ENCODE data around the gene MYRF.

The MYRF gene

GRCh38 chr11:61744181-61744580 lies 8.3 kb upstream of the MYRF start:
- no peak for TF ChIP-seq SPI1 (IDR thresholded peaks at IDR 0.05; ENCODE audit: borderline replicate concordance, low read depth)
- TF ChIP-seq, protein P1, sequence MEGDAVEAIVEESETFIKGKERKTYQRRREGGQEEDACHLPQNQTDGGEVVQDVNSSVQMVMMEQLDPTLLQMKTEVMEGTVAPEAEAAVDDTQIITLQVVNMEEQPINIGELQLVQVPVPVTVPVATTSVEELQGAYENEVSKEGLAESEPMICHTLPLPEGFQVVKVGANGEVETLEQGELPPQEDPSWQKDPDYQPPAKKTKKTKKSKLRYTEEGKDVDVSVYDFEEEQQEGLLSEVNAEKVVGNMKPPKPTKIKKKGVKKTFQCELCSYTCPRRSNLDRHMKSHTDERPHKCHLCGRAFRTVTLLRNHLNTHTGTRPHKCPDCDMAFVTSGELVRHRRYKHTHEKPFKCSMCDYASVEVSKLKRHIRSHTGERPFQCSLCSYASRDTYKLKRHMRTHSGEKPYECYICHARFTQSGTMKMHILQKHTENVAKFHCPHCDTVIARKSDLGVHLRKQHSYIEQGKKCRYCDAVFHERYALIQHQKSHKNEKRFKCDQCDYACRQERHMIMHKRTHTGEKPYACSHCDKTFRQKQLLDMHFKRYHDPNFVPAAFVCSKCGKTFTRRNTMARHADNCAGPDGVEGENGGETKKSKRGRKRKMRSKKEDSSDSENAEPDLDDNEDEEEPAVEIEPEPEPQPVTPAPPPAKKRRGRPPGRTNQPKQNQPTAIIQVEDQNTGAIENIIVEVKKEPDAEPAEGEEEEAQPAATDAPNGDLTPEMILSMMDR (IDR thresholded peaks at IDR 0.05; ENCODE audit: insufficient read depth, low read length) = no peak
- no peak for TF ChIP-seq POLR2AphosphoS5 (IDR thresholded peaks at IDR 0.05; ENCODE audit: low read depth)
- TF ChIP-seq, protein P2, sequence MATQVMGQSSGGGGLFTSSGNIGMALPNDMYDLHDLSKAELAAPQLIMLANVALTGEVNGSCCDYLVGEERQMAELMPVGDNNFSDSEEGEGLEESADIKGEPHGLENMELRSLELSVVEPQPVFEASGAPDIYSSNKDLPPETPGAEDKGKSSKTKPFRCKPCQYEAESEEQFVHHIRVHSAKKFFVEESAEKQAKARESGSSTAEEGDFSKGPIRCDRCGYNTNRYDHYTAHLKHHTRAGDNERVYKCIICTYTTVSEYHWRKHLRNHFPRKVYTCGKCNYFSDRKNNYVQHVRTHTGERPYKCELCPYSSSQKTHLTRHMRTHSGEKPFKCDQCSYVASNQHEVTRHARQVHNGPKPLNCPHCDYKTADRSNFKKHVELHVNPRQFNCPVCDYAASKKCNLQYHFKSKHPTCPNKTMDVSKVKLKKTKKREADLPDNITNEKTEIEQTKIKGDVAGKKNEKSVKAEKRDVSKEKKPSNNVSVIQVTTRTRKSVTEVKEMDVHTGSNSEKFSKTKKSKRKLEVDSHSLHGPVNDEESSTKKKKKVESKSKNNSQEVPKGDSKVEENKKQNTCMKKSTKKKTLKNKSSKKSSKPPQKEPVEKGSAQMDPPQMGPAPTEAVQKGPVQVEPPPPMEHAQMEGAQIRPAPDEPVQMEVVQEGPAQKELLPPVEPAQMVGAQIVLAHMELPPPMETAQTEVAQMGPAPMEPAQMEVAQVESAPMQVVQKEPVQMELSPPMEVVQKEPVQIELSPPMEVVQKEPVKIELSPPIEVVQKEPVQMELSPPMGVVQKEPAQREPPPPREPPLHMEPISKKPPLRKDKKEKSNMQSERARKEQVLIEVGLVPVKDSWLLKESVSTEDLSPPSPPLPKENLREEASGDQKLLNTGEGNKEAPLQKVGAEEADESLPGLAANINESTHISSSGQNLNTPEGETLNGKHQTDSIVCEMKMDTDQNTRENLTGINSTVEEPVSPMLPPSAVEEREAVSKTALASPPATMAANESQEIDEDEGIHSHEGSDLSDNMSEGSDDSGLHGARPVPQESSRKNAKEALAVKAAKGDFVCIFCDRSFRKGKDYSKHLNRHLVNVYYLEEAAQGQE (IDR thresholded peaks at IDR 0.05; ENCODE audit: insufficient replicate concordance, low read depth) = no peak
- no peak for TF ChIP-seq GABPA (IDR thresholded peaks at IDR 0.05; ENCODE audit: low read depth)
- no peak for DNase-seq (ENCODE audit: low read depth in 1 of 2, low spot score in 1 of 2)
- H3K27me3 ChIP-seq (ENCODE audit: insufficient read depth, poor library complexity, severe bottlenecking) = no peaks in the 10 kb centered on the region
- no peak overlapping the region for H3K27ac ChIP-seq (replicated peaks)
- H3K4me3 ChIP-seq (replicated peaks; ENCODE audit: insufficient read depth, low read length) = no peak overlapping the region

- no peak for TF ChIP-seq GABPA (IDR thresholded peaks at IDR 0.05; ENCODE audit: low read depth)
- TF ChIP-seq, protein P2 (IDR thresholded peaks at IDR 0.05; ENCODE audit: insufficient replicate concordance, low read depth) = no peak
- TF ChIP-seq, protein P1 (IDR thresholded peaks at IDR 0.05; ENCODE audit: insufficient read depth, low read length) = no peak
- TF ChIP-seq SPI1 (IDR thresholded peaks at IDR 0.05; ENCODE audit: borderline replicate concordance, low read depth) = no peak
- no peak for TF ChIP-seq POLR2AphosphoS5 (IDR thresholded peaks at IDR 0.05; ENCODE audit: low read depth)
- DNase-seq (ENCODE audit: low read depth in 1 of 2, low spot score in 1 of 2) = no peak
Observed at GRCh38 chr11:61744609-61745156, 7.8 kb upstream of the MYRF start.

DNA sequence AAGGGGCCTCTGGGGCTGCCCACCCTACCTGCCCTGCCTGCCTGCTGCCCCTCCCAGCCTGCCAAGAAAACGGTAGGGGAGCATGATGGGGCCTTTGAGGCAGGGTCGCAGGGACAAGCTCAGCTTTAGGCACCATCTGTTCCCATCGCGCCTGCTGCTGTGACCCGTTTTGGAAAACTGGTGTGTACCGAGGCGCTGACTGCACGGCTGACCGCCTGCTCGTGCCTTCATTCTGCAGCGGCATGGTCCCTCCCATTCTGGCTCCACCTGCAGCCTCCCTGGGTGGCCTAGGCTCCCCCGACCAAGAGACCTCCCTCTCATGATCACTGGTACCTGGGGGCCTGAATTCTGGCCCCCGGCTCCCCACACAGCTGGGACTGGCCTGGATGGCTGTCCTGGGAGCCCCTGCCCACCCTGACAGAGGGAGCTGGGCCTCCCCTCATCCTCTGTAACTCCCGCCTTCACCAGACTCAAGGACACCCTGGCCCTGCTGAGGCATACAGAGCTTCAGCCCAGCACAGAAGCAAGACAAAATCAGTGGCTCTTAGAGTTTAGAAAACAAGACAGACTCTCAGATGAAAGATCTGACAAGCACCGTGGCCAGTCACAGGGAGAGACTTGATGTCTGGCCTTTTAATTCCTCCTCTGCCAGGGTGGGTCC lies 6.5 kb upstream of the MYRF start:
- Histone ChIP-seq H3K27me3 (ENCODE audit: insufficient read depth, poor library complexity, severe bottlenecking) (peaks cover 5% of the 10 kb centered on the region), H3K27ac (replicated peaks) (no peak overlapping the region), H3K4me3 (replicated peaks; ENCODE audit: insufficient read depth, low read length) (no peak overlapping the region)
- no peak for DNase-seq (ENCODE audit: low read depth in 1 of 2, low spot score in 1 of 2)
- TF ChIP-seq, protein P2 (IDR thresholded peaks at IDR 0.05; ENCODE audit: insufficient replicate concordance, low read depth) = no peak
- TF ChIP-seq GABPA (IDR thresholded peaks at IDR 0.05; ENCODE audit: low read depth) = no peak
- TF ChIP-seq, protein P1 (IDR thresholded peaks at IDR 0.05; ENCODE audit: insufficient read depth, low read length) = no peak
- no peak for TF ChIP-seq POLR2AphosphoS5 (IDR thresholded peaks at IDR 0.05; ENCODE audit: low read depth)
- TF ChIP-seq SPI1 (IDR thresholded peaks at IDR 0.05; ENCODE audit: borderline replicate concordance, low read depth) = no peak

More at GRCh38 chr11:61744609-61745156, 7.8 kb upstream of the MYRF start:
- Histone ChIP-seq H3K4me3 (replicated peaks; ENCODE audit: insufficient read depth, low read length) (no peak overlapping the region), H3K27me3 (ENCODE audit: insufficient read depth, poor library complexity, severe bottlenecking) (no peaks in the 10 kb centered on the region), H3K27ac (replicated peaks) (no peak overlapping the region)

Data from HL-60 (cell line).